Thoracic aorta (tissue), 2 donors: ENCODE results near the gene CDC42BPG. TPM values are rescaled to one million over a fixed set of nuclear protein-coding genes. Genes with fewer than 3 reads are reported as not detected.

Experiments
- ATAC-seq: fragments of 150-250 bp; one replicate; pipeline ENCODE4 v1.8.0; 2017; ENCODE audit warnings: low read depth; ENCODE audit not compliant: insufficient number of reproducible peaks, low FRiP score
- DNase-seq: peaks from one replicate; pipeline ENCODE4 v3.0.0-alpha.2; 2020; ENCODE audit warnings: low spot score
- H3K27ac ChIP-seq, 2 donors: fragments of 200-600 bp; sonication (generic); 1 replicate in 1 of 2; 2 replicates in 1 of 2; pipeline ENCODE4 v1.5.1; 2016; ENCODE audit warnings: mild to moderate bottlenecking in 2 of 2, moderate library complexity in 2 of 2
- H3K27me3 ChIP-seq: fragments of 200-600 bp; sonication (generic); replicated peaks from 2 replicates; pipeline ENCODE4 v1.6.0; 2016; ENCODE audit warnings: mild to moderate bottlenecking; ENCODE audit not compliant: insufficient read depth
- H3K36me3 ChIP-seq: fragments of 200-600 bp; sonication (generic); one replicate; pipeline ENCODE4 v1.5.1; 2016
- H3K4me1 ChIP-seq, 2 donors: fragments of 200-600 bp; sonication (generic); 1 replicate in 1 of 2; 2 replicates in 1 of 2; pipeline versions ENCODE4 v1.5.1 to v1.6.0; 2016; ENCODE audit warnings: low read depth in 2 of 2, mild to moderate bottlenecking in 1 of 2; ENCODE audit not compliant: control insufficient read depth in 1 of 2
- H3K4me3 ChIP-seq: fragments of 200-600 bp; sonication (generic); 2 replicates; pipeline ENCODE4 v1.5.1; 2016; ENCODE audit warnings: mild to moderate bottlenecking
- H3K9me3 ChIP-seq: fragments of 200-600 bp; sonication (generic); 2 replicates; pipeline ENCODE4 v1.5.1; 2016
- total RNA-seq, 2 donors: library from RNA; depleted of rRNA; stranded (reverse); fragments of >200 nt; gene quantifications; one replicate each; pipeline versions ENCODE4 v1.1.0 to v1.2.3, GENCODE V29; 2016
- TF ChIP-seq, protein P1 (sequence below): fragments of 200-600 bp; sonication (generic); IDR thresholded peaks from one replicate; pipeline ENCODE4 v1.5.1; 2019; ENCODE audit warnings: antibody characterized with exemption

The CDC42BPG gene
- total RNA-seq, 2 donors from 2014 or later: 0.68 to 1.2 TPM

DNA sequence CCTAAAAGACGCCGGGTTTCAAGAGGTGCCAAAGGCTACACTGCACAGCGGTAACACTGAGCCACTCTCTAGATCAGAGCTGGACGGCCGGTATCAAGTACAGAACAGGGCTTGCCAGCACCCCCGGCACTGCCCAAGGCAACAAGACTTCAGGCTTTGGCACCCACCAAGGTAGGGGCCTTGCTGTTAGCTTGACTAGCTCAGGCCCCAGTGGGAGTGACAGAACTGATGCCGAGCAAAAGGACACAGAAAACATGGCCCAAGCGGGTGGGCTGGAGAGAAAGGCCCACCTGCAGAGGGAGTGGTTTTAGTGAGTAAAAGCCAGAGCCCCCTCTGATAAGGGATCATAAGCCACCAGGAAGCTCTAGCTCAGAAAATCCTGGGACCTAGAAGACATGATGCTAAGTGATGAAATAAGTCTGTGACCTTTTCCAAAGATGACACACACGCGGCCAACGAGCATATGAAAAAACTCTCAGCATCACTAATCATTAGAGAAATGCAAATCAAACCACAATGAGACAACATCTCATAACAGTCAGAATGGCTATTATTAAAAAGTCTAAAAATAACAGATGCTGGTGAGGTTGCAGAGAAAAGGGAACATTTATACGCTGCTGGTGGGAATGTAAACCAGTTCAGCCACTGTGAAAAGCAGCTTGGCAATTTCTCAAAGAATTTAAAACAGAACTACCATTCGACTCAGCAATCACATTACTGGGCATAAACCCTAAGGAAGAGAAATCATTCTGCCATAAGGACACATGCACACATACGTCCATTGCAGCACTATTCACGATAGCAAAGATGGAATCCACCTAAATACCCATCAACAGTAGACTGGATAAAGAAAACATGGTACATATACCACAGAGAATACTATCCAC is 21.1 kb upstream of the CDC42BPG start:
- ATAC-seq (peak; percentile 8), DNase-seq (no peak)
- Histone ChIP-seq H3K27me3 (no peaks in the 10 kb centered on the region), H3K36me3 (peaks cover 3% of the 10 kb centered on the region), H3K4me1 (peaks cover 75 to 95% of the 10 kb centered on the region in 2 donors), H3K9me3 (no peaks in the 10 kb centered on the region), H3K27ac (peak overlapping the region; percentile 97 to 98), H3K4me3 (peak overlapping the region; percentile 66)
- TF ChIP-seq, protein P1, sequence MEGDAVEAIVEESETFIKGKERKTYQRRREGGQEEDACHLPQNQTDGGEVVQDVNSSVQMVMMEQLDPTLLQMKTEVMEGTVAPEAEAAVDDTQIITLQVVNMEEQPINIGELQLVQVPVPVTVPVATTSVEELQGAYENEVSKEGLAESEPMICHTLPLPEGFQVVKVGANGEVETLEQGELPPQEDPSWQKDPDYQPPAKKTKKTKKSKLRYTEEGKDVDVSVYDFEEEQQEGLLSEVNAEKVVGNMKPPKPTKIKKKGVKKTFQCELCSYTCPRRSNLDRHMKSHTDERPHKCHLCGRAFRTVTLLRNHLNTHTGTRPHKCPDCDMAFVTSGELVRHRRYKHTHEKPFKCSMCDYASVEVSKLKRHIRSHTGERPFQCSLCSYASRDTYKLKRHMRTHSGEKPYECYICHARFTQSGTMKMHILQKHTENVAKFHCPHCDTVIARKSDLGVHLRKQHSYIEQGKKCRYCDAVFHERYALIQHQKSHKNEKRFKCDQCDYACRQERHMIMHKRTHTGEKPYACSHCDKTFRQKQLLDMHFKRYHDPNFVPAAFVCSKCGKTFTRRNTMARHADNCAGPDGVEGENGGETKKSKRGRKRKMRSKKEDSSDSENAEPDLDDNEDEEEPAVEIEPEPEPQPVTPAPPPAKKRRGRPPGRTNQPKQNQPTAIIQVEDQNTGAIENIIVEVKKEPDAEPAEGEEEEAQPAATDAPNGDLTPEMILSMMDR: peak; percentile 18

DNA sequence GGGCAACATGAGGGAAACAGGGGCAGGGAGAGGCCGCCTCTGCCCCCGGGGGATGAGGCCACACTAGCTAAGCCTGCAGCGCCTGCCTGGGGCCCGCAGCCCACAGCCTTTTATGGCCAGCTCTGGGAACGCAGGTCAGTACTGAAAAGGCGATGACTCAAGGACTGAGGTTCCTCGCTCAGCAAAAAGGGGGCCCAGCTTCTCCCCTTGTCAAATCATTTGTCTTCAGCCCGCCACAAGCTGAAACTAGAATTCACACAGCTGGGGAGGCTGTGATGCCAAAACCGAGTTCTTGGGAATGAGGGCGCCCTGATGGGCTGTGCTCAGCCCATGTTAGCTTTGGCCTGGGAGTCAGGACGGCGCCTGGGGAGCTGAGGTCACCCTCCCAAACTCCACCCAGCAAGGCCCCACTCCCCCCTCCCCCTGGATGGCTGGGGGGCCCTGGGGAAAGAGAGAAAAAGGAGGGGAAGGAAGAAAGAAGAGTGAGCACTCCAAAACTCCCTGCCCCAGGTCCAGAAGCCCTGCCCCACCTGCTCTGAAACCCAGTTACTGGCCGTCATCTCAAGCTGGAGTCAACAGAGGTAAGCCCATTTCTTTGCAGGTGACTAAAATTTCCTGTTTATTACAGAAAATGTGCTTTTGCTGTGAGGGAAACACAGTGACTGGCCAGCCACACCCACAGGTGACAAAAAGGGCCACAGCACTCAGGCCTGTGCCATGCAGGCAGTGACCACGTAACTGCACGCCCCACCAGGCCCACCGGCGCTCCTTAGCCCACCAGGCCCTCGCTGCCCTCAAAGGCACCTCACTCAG is 20.2 kb upstream of the CDC42BPG start:
- Histone ChIP-seq H3K27me3 (no peaks in the 10 kb centered on the region), H3K4me1 (peaks cover 72 to 95% of the 10 kb centered on the region in 2 donors), H3K4me3 (peak overlapping the region; percentile 66), H3K36me3 (peaks cover 5% of the 10 kb centered on the region), H3K9me3 (no peaks in the 10 kb centered on the region), H3K27ac (peak overlapping the region; percentile 97 to 98)
- TF ChIP-seq, protein P1: peak; percentile 10
- peak; percentile 69 for DNase-seq
- ATAC-seq: peak; percentile 73

DNA sequence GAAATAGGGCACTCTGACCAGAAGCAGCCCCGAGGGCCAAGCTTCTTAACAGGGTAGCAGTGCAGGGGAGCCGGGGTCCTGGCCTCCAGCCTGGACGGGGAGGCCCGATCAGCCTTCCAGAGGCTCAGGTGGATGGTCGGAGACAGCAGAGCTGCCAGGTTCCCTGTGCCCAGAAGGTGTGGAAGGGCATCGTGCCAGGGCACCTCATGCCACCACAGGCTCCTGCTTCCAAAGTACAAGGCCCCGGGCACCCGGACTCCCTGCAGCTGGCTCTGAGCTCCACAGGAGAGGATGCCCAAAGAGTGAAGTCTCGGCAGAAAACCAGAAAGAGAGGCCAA is 19.7 kb upstream of the CDC42BPG start:
- DNase-seq (no peak), ATAC-seq (no peak)
- Histone ChIP-seq H3K27ac (peak overlapping the region; percentile 97 to 98), H3K27me3 (no peaks in the 10 kb centered on the region), H3K9me3 (no peaks in the 10 kb centered on the region), H3K4me3 (peak overlapping the region; percentile 66), H3K4me1 (peaks cover 73 to 95% of the 10 kb centered on the region in 2 donors), H3K36me3 (peaks cover 11% of the 10 kb centered on the region)
- TF ChIP-seq, protein P1: no peak

DNA sequence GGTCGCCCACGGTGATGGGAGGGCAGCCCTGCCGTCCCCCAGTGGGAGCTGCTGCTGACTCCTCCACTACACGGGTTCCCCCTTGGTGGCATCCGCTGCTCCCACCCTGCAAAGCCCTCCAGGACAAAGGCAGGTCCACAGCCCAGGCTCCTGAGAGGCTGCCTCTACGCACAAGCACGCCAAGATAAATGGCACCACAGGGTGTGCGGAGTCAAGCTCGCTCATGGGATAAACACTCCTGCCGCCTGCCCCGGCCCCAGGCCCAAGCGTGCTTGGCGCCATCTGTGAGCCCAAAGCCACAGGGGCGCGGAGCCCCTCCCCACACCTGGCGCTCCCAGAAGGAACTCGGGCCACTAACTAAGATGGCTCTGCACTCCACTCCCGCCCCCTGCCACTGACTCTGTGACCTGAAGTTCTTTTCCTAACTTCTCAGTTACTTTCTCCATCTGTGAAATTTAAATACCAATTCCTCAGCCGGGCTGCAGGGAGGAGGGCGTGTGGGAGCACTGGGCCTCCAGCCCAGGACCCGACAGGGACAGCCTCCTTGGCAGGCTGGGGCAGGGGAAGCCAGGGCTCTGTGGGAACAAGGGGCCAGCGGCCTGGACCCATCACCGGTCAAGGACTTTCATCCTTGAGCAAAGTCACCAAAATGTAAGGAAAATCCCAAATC is 19.1 kb upstream of the CDC42BPG start:
- no peak for DNase-seq
- TF ChIP-seq, protein P1: no peak
- Histone ChIP-seq H3K4me3 (peak overlapping the region; percentile 66), H3K4me1 (peaks cover 71 to 95% of the 10 kb centered on the region in 2 donors), H3K36me3 (peaks cover 17% of the 10 kb centered on the region), H3K27ac (peak overlapping the region; percentile 97 to 98), H3K9me3 (no peaks in the 10 kb centered on the region), H3K27me3 (no peaks in the 10 kb centered on the region)
- ATAC-seq: no peak
